Measurements from ENCODE around the gene SLC41A2.
"Not testable (repeated sequence)": the region's sequence is repeated elsewhere in the genome, so short reads cannot be mapped to it uniquely, and the experiment has no call there.

Gene SLC41A2

GRCh38 chr12:104953323-104953722 lies 4.8 kb downstream of the SLC41A2 start:
- H2BK5ac ChIP-seq (ENCODE audit: low read length): no peak overlapping the region
- WGBS, 2 donors (ENCODE audit: extremely low coverage in 2 of 2, insufficient read length in 2 of 2, insufficient replicate concordance in 1 of 2): no CpG with 5 or more reads among the region's 2 CpGs
- no peak overlapping the region for H3K18ac ChIP-seq (ENCODE audit: low read length)
- H3K4me3 ChIP-seq (ENCODE audit: low read length in 2 of 2): no peak overlapping the region
- no peak overlapping the region for H3K27ac ChIP-seq (replicated peaks; ENCODE audit: low read length)
- H2BK120ac ChIP-seq (ENCODE audit: low read depth, low read length): no peak overlapping the region
- H2AK5ac ChIP-seq (ENCODE audit: low read depth, low read length): no peak overlapping the region
- no peak overlapping the region for H2BK12ac ChIP-seq (ENCODE audit: low read length)
- DNase-seq (ENCODE audit: low spot score): no peak
- H3K4me2 ChIP-seq (ENCODE audit: insufficient read depth, low read length, poor library complexity, severe bottlenecking): no peak overlapping the region
- H3K79me1 ChIP-seq (ENCODE audit: low read depth, low read length): no peaks in the 10 kb centered on the region
- no peak overlapping the region for H3K9ac ChIP-seq (ENCODE audit: low read depth, low read length, poor library complexity)
- H3K4ac ChIP-seq (ENCODE audit: low read length): no peak overlapping the region
- no peaks in the 10 kb centered on the region for H3K36me3 ChIP-seq (replicated peaks in 1 of 2; ENCODE audit: control insufficient read depth in 2 of 2, insufficient read depth in 2 of 2, low read length in 2 of 2)
- no peak overlapping the region for H2AFZ ChIP-seq (ENCODE audit: low read length)
- H3K27me3 ChIP-seq (ENCODE audit: control insufficient read depth in 3 of 3, insufficient read depth in 3 of 3, low read depth in 1 of 3, low read length in 3 of 3): peaks cover 0 to 67% (median 11%) of the 10 kb centered on the region in 3 experiments
- no peak overlapping the region for H4K8ac ChIP-seq (ENCODE audit: low read depth, low read length)
- no peaks in the 10 kb centered on the region for H3K9me3 ChIP-seq (replicated peaks in 1 of 2; ENCODE audit: control insufficient read depth in 2 of 2, insufficient read depth in 1 of 2, low read depth in 1 of 2, low read length in 2 of 2)
- no peak overlapping the region for H3K14ac ChIP-seq (ENCODE audit: low read length)
- no peak overlapping the region for H4K91ac ChIP-seq (ENCODE audit: low read depth, low read length, poor library complexity)
- no peak overlapping the region for H2BK15ac ChIP-seq (ENCODE audit: low read length)
- H3K4me1 ChIP-seq (ENCODE audit: control insufficient read depth in 2 of 2, insufficient read depth in 1 of 2, low read depth in 1 of 2, low read length in 2 of 2): no peaks in the 10 kb centered on the region
- no peak overlapping the region for H3K23ac ChIP-seq (ENCODE audit: low read depth, low read length, poor library complexity)

GRCh38 chr12:104952816-104953215 lies 5.3 kb downstream of the SLC41A2 start:
- Histone ChIP-seq H3K27me3 (ENCODE audit: control insufficient read depth in 3 of 3, insufficient read depth in 3 of 3, low read depth in 1 of 3, low read length in 3 of 3) (peaks cover 0 to 67% (median 11%) of the 10 kb centered on the region in 3 experiments), H2BK15ac (ENCODE audit: low read length) (no peak overlapping the region), H3K9me3 (replicated peaks in 1 of 2; ENCODE audit: control insufficient read depth in 2 of 2, insufficient read depth in 1 of 2, low read depth in 1 of 2, low read length in 2 of 2) (no peaks in the 10 kb centered on the region), H3K18ac (ENCODE audit: low read length) (no peak overlapping the region), H2BK12ac (ENCODE audit: low read length) (no peak overlapping the region), H2AK5ac (ENCODE audit: low read depth, low read length) (no peak overlapping the region), H3K4ac (ENCODE audit: low read length) (no peak overlapping the region), H3K4me1 (ENCODE audit: control insufficient read depth in 2 of 2, insufficient read depth in 1 of 2, low read depth in 1 of 2, low read length in 2 of 2) (no peaks in the 10 kb centered on the region), H3K27ac (replicated peaks; ENCODE audit: low read length) (no peak overlapping the region), H3K36me3 (replicated peaks in 1 of 2; ENCODE audit: control insufficient read depth in 2 of 2, insufficient read depth in 2 of 2, low read length in 2 of 2) (no peaks in the 10 kb centered on the region), H3K4me3 (ENCODE audit: low read length in 2 of 2) (no peak overlapping the region), H2BK5ac (ENCODE audit: low read length) (no peak overlapping the region), H2AFZ (ENCODE audit: low read length) (no peak overlapping the region), H2BK120ac (ENCODE audit: low read depth, low read length) (no peak overlapping the region), H3K14ac (ENCODE audit: low read length) (no peak overlapping the region), H3K4me2 (ENCODE audit: insufficient read depth, low read length, poor library complexity, severe bottlenecking) (no peak overlapping the region), H4K8ac (ENCODE audit: low read depth, low read length) (no peak overlapping the region), H3K79me1 (ENCODE audit: low read depth, low read length) (no peaks in the 10 kb centered on the region), H3K9ac (ENCODE audit: low read depth, low read length, poor library complexity) (no peak overlapping the region), H4K91ac (ENCODE audit: low read depth, low read length, poor library complexity) (no peak overlapping the region), H3K23ac (ENCODE audit: low read depth, low read length, poor library complexity) (no peak overlapping the region)
- no CpG with 5 or more reads among the region's 3 CpGs for WGBS, 2 donors (ENCODE audit: extremely low coverage in 2 of 2, insufficient read length in 2 of 2, insufficient replicate concordance in 1 of 2)
- DNase-seq (ENCODE audit: low spot score): no peak

GRCh38 chr12:104951759-104952509 lies 6.2 kb downstream of the SLC41A2 start:
- Histone ChIP-seq H2BK12ac (ENCODE audit: low read length) (no peak overlapping the region), H2BK5ac (ENCODE audit: low read length) (no peak overlapping the region), H3K4me2 (ENCODE audit: insufficient read depth, low read length, poor library complexity, severe bottlenecking) (no peak overlapping the region), H3K36me3 (replicated peaks in 1 of 2; ENCODE audit: control insufficient read depth in 2 of 2, insufficient read depth in 2 of 2, low read length in 2 of 2) (no peaks in the 10 kb centered on the region), H3K18ac (ENCODE audit: low read length) (no peak overlapping the region), H3K79me1 (ENCODE audit: low read depth, low read length) (no peaks in the 10 kb centered on the region), H3K27me3 (ENCODE audit: control insufficient read depth in 3 of 3, insufficient read depth in 3 of 3, low read depth in 1 of 3, low read length in 3 of 3) (peaks cover 0 to 59% (median 5%) of the 10 kb centered on the region in 3 experiments), H3K14ac (ENCODE audit: low read length) (no peak overlapping the region), H4K8ac (ENCODE audit: low read depth, low read length) (no peak overlapping the region), H3K9me3 (replicated peaks in 1 of 2; ENCODE audit: control insufficient read depth in 2 of 2, insufficient read depth in 1 of 2, low read depth in 1 of 2, low read length in 2 of 2) (no peaks in the 10 kb centered on the region), H2BK15ac (ENCODE audit: low read length) (no peak overlapping the region), H2AK5ac (ENCODE audit: low read depth, low read length) (no peak overlapping the region), H2BK120ac (ENCODE audit: low read depth, low read length) (no peak overlapping the region), H3K27ac (replicated peaks; ENCODE audit: low read length) (no peak overlapping the region), H2AFZ (ENCODE audit: low read length) (no peak overlapping the region), H3K4me1 (ENCODE audit: control insufficient read depth in 2 of 2, insufficient read depth in 1 of 2, low read depth in 1 of 2, low read length in 2 of 2) (no peaks in the 10 kb centered on the region), H3K4ac (ENCODE audit: low read length) (no peak overlapping the region), H3K23ac (ENCODE audit: low read depth, low read length, poor library complexity) (no peak overlapping the region), H4K91ac (ENCODE audit: low read depth, low read length, poor library complexity) (no peak overlapping the region), H3K4me3 (ENCODE audit: low read length in 2 of 2) (no peak overlapping the region), H3K9ac (ENCODE audit: low read depth, low read length, poor library complexity) (no peak overlapping the region)
- no CpG with 5 or more reads among the region's 5 CpGs for WGBS, 2 donors (ENCODE audit: extremely low coverage in 2 of 2, insufficient read length in 2 of 2, insufficient replicate concordance in 1 of 2)
- no peak for DNase-seq (ENCODE audit: low spot score)

GRCh38 chr12:104948716-104949115 lies 9.4 kb downstream of the SLC41A2 start:
- H3K27ac ChIP-seq (replicated peaks; ENCODE audit: low read length); H3K23ac ChIP-seq (ENCODE audit: low read depth, low read length, poor library complexity); H3K4me3 ChIP-seq (ENCODE audit: low read length in 2 of 2); H2AK5ac ChIP-seq (ENCODE audit: low read depth, low read length); H3K9ac ChIP-seq (ENCODE audit: low read depth, low read length, poor library complexity); H3K4ac ChIP-seq (ENCODE audit: low read length); H3K79me1 ChIP-seq (ENCODE audit: low read depth, low read length); H2BK12ac ChIP-seq (ENCODE audit: low read length); H2BK15ac ChIP-seq (ENCODE audit: low read length); H2BK120ac ChIP-seq (ENCODE audit: low read depth, low read length); H3K4me2 ChIP-seq (ENCODE audit: insufficient read depth, low read length, poor library complexity, severe bottlenecking); H4K8ac ChIP-seq (ENCODE audit: low read depth, low read length); H2BK5ac ChIP-seq (ENCODE audit: low read length); H3K18ac ChIP-seq (ENCODE audit: low read length); H2AFZ ChIP-seq (ENCODE audit: low read length); H3K4me1 ChIP-seq (ENCODE audit: control insufficient read depth in 2 of 2, insufficient read depth in 1 of 2, low read depth in 1 of 2, low read length in 2 of 2); DNase-seq (ENCODE audit: low spot score); H3K9me3 ChIP-seq (replicated peaks in 1 of 2; ENCODE audit: control insufficient read depth in 2 of 2, insufficient read depth in 1 of 2, low read depth in 1 of 2, low read length in 2 of 2); H3K36me3 ChIP-seq (replicated peaks in 1 of 2; ENCODE audit: control insufficient read depth in 2 of 2, insufficient read depth in 2 of 2, low read length in 2 of 2); H3K14ac ChIP-seq (ENCODE audit: low read length); H4K91ac ChIP-seq (ENCODE audit: low read depth, low read length, poor library complexity): not testable (repeated sequence)
- H3K27me3 ChIP-seq (ENCODE audit: control insufficient read depth in 3 of 3, insufficient read depth in 3 of 3, low read depth in 1 of 3, low read length in 3 of 3): peaks cover 0 to 29% (median 0%) of the 10 kb centered on the region in 3 experiments
- no CpG with 5 or more reads among the region's 4 CpGs for WGBS, 2 donors (ENCODE audit: extremely low coverage in 2 of 2, insufficient read length in 2 of 2, insufficient replicate concordance in 1 of 2)

Measured in neuronal stem cell (in vitro differentiated cells).